ENCODE measurements around the gene PLA2G4E. TPM values are rescaled to one million over a fixed set of nuclear protein-coding genes. Genes with fewer than 3 reads are reported as not detected.

The PLA2G4E gene
- total RNA-seq, 2 experiments from 2014 or later: not detected

DNA sequence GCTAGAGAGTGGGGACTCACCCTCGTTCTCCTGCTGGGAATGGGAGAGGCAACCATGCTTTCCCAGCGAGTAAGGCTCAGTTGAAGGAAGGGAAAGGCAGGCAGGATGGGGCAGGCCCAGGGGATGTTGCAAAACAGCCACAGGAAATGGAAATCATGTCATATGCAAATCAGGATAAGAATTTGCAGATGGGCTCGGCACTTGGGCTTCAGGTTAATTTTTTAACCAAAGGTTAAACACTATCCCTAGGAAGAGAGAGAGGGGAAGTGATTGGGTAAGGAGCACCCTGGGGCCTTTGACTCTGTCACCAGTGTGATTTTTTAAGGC lies 14.6 kb upstream of the PLA2G4E start:
- Histone ChIP-seq H3K27me3 (ENCODE audit: control insufficient read depth in 1 of 2, insufficient read depth in 2 of 2, low read length in 2 of 2) (no peaks in the 10 kb centered on the region), H3K9me3 (ENCODE audit: control insufficient read depth in 1 of 2, insufficient read depth in 1 of 2, low read length in 2 of 2) (no peaks in the 10 kb centered on the region), H3K27ac (ENCODE audit: low read depth in 1 of 2, low read length in 2 of 2) (no peak overlapping the region), H3K4me1 (ENCODE audit: insufficient read depth, low read length) (peaks cover 6% of the 10 kb centered on the region), H3K4me3 (ENCODE audit: low read length) (no peak overlapping the region), H3K36me3 (ENCODE audit: insufficient read depth, low read length) (no peaks in the 10 kb centered on the region)
- H3K36me3 Mint-ChIP-seq (ENCODE audit: low read depth): no peaks in the 10 kb centered on the region
- TF ChIP-seq, protein P1, sequence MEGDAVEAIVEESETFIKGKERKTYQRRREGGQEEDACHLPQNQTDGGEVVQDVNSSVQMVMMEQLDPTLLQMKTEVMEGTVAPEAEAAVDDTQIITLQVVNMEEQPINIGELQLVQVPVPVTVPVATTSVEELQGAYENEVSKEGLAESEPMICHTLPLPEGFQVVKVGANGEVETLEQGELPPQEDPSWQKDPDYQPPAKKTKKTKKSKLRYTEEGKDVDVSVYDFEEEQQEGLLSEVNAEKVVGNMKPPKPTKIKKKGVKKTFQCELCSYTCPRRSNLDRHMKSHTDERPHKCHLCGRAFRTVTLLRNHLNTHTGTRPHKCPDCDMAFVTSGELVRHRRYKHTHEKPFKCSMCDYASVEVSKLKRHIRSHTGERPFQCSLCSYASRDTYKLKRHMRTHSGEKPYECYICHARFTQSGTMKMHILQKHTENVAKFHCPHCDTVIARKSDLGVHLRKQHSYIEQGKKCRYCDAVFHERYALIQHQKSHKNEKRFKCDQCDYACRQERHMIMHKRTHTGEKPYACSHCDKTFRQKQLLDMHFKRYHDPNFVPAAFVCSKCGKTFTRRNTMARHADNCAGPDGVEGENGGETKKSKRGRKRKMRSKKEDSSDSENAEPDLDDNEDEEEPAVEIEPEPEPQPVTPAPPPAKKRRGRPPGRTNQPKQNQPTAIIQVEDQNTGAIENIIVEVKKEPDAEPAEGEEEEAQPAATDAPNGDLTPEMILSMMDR (IDR thresholded peaks at IDR 0.05): no peak
- H3K4me1 Mint-ChIP-seq (ENCODE audit: low read depth): peaks cover 8% of the 10 kb centered on the region
- no peak for ATAC-seq (ENCODE audit: poor library complexity)
- intact Hi-C loops (cut with DNase I, micrococcal nuclease): no loop called here
- H3K9me3 Mint-ChIP-seq: no peaks in the 10 kb centered on the region
- no peak overlapping the region for H3K27ac Mint-ChIP-seq
- H3K27me3 Mint-ChIP-seq: no peaks in the 10 kb centered on the region
- peak in 2 of 14 experiments; percentile 21 to 24 for DNase-seq
- no peak overlapping the region for H3K4me3 Mint-ChIP-seq
- POLR2A ChIA-PET: no interaction called here
- CTCF ChIA-PET: no interaction called here

DNA sequence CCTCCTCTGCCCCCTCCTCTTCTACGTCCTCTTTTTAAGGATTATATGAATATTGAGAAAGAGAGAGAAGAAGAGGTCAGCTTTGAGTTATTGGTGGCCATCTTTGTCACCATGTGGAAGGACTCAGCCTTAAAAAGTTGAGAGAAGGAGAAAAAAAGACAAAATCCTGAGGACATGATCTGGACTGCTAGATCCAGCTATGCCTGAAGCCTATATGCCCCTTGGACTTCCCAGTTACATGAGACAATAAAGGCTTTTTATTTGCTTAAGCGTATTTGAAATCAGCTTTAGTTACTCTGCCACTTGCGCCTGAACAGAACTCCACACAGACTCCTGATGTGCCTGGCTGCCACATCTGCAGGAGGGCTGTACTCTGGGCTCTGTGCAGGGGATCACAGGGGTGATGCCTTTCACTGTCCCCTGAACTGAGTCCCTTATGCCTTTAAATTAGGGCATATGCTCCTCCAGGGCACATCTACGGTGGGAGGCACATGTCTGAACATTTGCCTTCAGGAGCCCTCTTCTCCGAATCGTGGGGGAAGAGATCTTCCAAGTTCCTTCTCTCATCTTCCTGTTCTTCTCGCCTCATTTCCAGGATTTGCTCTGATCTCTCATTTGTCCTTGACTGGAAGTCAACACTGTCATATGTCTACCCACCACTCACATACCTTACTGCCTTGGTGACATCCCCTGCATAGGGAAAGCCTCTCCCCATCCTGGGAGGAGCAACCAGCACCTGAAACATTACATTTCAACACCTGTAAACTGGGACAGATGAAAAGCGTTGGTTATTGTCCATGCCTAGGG lies 14.0 kb upstream of the PLA2G4E start:
- Histone ChIP-seq H3K27me3 (ENCODE audit: control insufficient read depth in 1 of 2, insufficient read depth in 2 of 2, low read length in 2 of 2) (no peaks in the 10 kb centered on the region), H3K36me3 (ENCODE audit: insufficient read depth, low read length) (no peaks in the 10 kb centered on the region), H3K27ac (ENCODE audit: low read depth in 1 of 2, low read length in 2 of 2) (no peak overlapping the region), H3K9me3 (ENCODE audit: control insufficient read depth in 1 of 2, insufficient read depth in 1 of 2, low read length in 2 of 2) (no peaks in the 10 kb centered on the region), H3K4me1 (ENCODE audit: insufficient read depth, low read length) (peaks cover 6% of the 10 kb centered on the region), H3K4me3 (ENCODE audit: low read length) (no peak overlapping the region)
- no peak overlapping the region for H3K27ac Mint-ChIP-seq
- no peaks in the 10 kb centered on the region for H3K36me3 Mint-ChIP-seq (ENCODE audit: low read depth)
- no peaks in the 10 kb centered on the region for H3K9me3 Mint-ChIP-seq
- ChIA-PET CTCF (no interaction called here), POLR2A (no interaction called here)
- H3K4me3 Mint-ChIP-seq: no peak overlapping the region
- H3K27me3 Mint-ChIP-seq: no peaks in the 10 kb centered on the region
- intact Hi-C loops (cut with DNase I, micrococcal nuclease): no loop called here
- ATAC-seq (ENCODE audit: poor library complexity) (no peak), DNase-seq (no peak)
- H3K4me1 Mint-ChIP-seq (ENCODE audit: low read depth): peaks cover 8% of the 10 kb centered on the region
- TF ChIP-seq, protein P1 (IDR thresholded peaks at IDR 0.05): no peak

DNA sequence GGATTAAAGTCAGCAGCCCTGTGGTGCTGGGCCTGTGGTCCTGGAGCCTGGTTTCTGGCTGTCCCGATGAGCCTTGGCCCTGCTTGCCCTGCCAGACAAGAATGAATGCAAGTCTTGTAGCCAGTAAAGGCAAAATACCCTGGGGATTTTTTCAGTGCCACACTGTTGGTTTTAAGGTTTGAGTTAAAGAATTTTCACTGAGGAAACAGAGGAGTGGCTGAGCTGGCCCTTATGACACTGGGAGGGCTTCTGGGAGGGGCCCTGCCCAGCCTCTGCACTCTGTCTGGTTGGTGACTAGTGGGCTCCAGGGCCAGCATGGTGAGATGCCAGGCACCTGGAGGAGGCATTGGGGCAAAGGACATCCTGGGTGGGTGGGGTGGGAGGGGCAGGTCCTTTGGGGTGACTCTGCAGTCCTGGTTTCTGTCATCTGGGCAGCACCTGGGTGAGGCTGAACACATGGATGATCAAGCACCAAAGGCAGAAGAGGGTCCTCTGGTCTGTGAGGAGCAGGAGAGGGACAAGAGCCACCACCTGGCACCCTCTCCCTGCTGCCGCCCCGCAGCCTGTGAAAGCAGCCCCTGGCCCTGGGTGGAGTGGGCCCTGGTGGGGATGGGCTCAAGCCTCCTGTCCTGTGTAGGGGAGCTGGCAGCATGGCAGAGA lies 12.5 kb upstream of the PLA2G4E start:
- TF ChIP-seq, protein P1 (IDR thresholded peaks at IDR 0.05): no peak
- intact Hi-C loops (cut with DNase I, micrococcal nuclease): no loop called here
- Histone ChIP-seq H3K27ac (ENCODE audit: low read depth in 1 of 2, low read length in 2 of 2) (no peak overlapping the region), H3K4me3 (ENCODE audit: low read length) (no peak overlapping the region), H3K36me3 (ENCODE audit: insufficient read depth, low read length) (no peaks in the 10 kb centered on the region), H3K4me1 (ENCODE audit: insufficient read depth, low read length) (peaks cover 6% of the 10 kb centered on the region), H3K27me3 (ENCODE audit: control insufficient read depth in 1 of 2, insufficient read depth in 2 of 2, low read length in 2 of 2) (no peaks in the 10 kb centered on the region), H3K9me3 (ENCODE audit: control insufficient read depth in 1 of 2, insufficient read depth in 1 of 2, low read length in 2 of 2) (no peaks in the 10 kb centered on the region)
- Mint-ChIP-seq H3K4me3 (no peak overlapping the region), H3K27ac (no peak overlapping the region), H3K9me3 (no peaks in the 10 kb centered on the region), H3K4me1 (ENCODE audit: low read depth) (peaks cover 8% of the 10 kb centered on the region), H3K27me3 (no peaks in the 10 kb centered on the region), H3K36me3 (ENCODE audit: low read depth) (no peaks in the 10 kb centered on the region)
- DNase-seq (no peak), ATAC-seq (ENCODE audit: poor library complexity) (no peak)
- ChIA-PET POLR2A (no interaction called here), CTCF (no interaction called here)

Data from CD4-positive, alpha-beta T cell (primary cell).